AG20443 (cell line): Measurements from ENCODE around the gene BTBD3.
A peak's percentile ranks its signal among the peaks of the same experiment; 100 is the strongest.

Experiments used
- DNase-seq: peaks from one replicate; pipeline ENCODE4 v3.0.0; 2012; ENCODE audit warnings: low spot score, mixed read lengths

The BTBD3 gene

DNA sequence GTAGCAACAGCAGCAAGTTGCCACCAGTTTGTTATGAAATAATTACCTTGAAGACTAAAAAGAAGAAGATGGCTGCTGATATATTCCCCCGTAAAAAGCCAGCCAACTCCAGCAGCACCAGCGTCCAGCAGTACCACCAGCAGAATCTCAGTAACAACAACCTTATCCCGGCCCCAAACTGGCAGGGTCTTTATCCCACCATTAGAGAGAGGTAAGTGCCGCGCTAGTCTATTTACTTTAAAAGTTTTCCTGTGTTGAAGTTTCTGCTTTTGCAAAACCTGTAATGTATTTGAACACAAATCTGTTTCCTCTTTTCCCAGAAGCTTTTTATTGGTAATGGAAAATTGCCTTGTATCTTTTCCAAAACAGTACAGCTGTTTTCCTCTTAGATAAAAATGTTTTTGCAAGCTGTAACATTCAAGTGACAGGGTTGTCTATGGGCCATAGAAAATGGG is 725 bp downstream of the BTBD3 start:
- DNase-seq = no peak

DNA sequence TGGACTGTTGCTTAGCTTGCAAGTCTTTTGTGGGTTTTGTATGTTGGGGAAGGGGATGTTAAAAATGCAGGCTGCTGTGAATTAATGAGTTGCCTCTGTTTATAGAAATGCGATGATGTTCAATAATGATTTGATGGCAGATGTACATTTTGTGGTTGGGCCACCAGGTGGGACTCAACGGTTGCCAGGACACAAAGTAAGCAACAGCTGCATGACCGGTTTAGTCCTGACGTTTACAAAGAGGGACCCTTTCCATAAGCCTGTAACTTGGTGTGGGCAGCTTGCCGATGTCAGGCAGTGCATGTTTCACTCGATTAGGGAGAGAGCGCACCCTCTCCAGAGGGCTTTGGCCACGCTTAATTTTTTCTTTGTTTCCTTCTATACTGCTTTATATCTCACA is 1.3 kb downstream of the BTBD3 start:
- DNase-seq = no peak

DNA sequence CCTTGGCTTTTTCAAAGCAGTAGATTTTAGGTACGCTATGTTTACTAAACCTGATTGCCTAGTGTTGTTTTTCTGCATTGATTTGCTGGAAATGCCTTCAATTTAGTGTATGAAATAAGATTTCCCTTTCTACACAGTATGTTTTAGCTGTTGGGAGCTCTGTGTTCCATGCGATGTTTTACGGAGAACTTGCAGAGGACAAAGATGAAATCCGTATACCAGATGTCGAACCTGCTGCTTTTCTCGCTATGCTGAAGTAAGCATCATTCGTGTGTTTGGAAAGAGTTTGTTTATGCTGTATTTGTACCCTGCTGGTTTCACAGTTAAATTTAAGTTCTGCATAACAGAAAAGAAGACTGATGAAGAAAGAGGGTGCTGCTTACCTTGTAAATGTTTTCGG is 1.9 kb downstream of the BTBD3 start:
- DNase-seq = no peak

DNA sequence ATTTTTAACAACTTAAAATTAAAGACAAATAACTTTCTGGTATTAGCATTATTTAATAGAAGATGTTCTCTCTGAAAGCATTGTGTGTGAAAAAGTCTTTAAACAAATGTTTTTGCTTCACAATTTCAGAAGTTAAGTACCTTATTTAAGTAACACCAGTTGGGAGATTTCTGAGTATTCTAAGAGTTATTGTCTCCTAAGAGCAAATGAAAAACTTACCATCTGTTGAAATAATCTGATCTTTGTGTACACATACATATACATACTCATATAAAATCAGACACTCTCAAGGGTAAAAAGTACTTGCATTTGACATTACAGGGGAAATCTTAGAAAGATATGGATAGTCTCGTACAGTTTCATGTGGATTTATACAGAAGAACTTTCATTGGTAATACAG is 2.4 kb downstream of the BTBD3 start:
- no peak for DNase-seq

DNA sequence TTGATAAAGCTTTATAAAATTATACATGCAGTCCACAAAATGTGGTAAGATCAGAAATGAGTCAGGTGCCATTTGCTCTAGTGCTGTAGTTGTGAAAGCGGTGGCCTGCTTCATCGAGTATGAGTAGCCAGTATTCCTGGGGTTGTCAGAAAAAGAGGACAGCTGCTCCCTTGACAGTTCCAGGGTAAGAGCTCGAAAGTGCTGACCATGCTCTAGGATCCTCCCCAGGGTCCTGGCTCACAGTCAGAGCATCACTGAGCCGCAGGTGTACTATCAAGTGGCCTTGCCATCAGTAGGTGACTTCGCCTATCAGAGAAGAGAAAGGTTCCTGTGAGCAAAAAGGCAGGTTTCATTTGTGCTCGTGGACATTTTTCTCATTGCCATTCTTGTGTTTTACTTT is 3.6 kb downstream of the BTBD3 start:
- DNase-seq = no peak

DNA sequence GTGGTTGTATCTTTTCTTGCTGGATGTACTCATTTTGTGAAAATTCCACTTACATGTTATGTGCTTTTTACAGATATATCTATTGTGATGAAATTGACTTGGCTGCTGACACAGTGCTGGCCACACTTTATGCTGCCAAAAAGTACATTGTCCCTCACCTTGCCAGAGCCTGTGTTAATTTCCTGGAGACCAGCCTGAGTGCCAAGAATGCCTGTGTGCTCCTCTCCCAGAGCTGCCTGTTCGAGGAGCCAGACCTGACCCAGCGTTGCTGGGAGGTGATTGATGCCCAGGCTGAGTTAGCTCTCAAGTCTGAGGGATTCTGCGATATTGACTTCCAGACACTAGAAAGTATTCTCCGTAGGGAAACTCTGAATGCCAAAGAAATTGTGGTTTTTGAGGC is 4.9 kb downstream of the BTBD3 start:
- DNase-seq = no peak

DNA sequence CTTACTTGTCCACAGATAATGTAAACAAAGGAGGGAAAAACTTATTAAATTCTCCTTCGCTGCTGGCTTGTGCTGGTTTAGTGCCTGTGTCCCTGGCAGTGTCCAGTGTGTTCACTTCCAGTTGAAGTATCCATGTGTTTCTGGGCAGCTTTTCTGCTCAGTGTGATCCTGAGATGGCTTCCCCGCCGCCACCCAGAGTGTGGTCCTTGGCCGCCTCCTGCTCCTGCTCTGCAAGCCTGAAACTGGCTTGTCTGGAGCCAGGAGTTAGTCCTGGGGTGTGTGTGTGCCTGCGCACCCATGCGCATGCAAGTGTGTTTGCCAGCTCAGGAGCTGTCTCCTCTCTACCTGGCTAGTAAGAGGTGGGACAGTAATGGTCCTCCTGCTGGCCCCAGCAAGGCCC is 7.2 kb downstream of the BTBD3 start:
- DNase-seq = no peak

DNA sequence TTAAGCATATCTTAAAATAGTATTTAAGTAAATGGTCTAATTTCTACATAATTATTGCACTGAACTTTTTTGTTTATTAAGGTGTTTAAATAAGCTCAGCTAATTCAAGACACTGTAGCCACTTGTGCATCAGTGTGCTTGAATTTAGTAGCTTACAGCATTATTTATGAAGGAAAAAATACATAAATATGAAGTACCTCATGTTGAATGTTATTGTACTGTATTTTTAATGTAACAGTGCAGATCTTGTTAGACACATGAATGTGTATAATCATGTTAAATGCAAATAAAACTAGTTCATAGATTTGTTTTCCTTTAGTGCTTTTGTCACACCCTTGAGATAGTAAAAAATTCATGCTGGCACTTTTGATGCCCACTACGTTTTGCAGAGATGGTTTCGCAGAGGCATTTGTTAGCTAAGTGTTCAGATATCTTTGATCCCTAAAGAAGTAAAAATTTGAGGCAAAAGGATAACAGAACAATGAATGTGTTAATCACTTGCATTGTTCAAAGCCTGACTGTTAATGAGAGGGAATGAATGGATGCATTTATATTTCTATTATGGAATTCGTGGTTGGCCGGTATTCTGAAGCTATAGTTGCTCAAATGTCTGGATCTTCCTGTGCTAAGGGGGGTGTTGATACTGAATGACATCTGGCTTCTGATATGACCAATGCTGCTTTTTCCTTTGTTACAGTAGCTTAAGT is 8.8 kb downstream of the BTBD3 start:
- no peak for DNase-seq

DNA sequence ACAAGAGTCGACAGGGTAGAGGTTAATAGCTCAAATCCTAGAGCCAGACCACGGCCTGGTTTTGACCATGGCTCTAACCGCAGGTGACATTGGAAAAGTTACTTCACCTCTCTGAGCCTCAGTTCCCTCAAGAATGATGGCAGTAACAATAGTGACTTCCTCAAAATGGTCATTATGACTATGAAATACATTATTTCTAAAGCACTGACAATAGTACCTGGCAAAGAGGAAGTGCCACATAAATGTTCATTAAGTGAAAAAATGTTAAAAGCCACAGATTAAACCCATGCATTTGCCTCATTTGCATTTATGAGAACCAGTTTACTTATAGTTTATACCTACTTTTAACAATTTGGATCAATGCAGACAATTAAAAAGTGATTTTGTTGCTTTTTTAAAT is 12.3 kb downstream of the BTBD3 start:
- no peak for DNase-seq

DNA sequence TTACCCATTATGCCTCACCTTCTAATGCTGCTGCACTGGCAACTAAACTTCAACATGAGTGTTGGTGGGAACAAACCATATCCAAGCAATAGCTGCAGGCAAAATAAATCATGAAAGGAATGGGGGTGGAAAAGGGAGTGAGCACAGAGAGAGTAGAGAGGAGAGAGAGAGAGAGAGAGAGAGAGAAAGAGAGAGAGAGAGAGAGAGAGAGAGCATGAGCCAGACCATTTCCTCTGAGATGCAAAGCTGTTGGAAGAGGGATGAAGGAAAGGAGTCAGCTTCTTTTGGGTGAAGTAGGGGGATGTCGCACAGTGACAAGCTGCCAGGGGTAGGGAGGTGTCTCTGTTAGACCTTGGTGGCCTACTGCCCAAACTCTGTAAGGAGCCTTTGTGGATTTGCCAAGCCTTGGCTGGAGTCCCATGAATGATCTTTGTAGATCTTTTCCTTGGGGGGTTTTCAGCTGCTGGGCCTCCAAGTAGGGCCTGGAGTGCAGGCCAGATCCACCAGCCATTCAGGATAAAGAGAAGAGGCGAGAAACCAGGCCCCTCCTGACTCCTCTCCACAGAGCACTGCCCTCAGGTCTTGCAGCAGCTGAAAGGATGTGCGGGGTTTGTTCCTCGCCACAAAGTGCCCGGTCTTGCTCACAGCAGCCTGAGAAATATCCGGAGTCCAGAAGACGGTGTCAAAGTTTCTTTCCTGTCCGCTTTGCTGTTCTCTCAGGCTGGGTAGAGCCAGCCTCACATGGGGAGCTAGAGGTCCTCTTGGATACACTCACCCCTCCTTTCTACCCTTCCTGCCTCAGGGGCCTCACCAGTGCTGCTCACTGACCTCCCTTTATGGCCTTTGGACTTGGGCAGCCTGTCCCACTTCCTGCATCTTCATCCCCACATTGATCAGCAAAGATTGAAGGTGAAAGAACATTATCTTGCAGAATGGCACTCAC is 17.8 kb downstream of the BTBD3 start:
- no peak for DNase-seq

DNA sequence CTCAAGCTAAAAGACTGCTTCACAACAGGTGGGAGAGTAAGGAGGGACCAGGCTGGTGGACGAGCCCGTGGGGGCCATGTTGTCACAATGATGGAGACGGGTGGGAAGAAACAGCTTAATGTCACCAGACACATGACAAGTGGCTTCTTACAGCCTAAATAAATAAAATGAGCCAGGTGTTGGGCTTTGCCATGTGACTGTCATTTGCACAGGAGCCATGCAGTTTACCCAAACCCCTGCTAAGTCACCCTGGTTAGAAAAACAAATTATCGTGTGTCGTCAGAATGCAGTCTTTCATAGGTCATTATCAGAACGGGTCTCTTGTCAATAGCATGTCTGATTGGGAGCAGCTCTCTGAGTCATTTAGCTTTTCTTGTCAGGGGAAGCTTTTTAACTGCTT is 18.5 kb downstream of the BTBD3 start:
- DNase-seq = no peak

DNA sequence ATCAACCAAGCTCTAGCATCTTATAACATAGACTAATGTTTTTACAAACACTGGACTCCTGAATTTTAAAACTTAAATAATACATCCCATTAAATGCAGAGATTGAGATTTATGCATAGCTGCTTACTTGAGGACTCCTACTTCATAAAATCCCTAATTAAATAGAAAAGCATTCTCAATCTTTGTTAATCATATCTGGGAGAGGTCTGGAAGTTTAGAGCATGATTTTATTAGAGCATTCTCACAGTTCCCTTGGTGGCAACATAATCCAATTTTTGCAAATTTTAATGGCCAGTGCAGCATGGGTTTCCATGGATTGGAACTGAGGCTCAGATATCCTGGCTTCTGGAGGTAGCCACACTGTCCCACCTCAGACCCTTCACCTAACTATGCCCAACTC is 19.5 kb downstream of the BTBD3 start:
- no peak for DNase-seq

DNA sequence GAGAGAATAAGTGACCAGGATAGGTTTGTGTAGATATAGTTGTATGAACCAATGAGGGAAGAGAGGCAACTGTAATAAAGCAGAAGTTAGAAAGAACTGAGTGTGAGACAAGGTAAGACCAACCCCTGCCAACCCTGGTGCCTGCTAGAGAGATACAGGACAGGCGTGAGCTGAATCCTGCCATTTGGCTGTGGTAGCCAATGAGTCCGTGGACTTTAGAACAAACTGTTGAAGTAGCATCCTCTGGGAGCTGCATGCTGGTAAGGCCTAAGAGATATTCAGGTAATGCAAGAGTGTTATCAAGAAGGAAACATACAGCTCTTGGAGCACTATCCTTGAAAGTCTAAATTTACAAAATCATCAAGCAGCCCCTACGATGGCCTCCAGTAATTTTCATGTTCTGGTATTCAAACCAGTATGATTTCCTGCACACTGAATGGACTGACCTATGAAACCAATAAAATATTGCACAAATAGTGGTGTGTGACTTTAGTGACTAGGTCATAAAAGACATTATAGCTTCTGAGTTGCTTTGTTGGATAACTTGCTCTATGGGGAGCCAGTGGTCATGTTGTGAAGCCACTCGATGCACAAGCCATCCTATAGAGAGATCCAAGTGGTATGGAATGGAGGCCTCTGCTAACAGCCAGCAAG is 24.0 kb downstream of the BTBD3 start:
- DNase-seq = no peak

DNA sequence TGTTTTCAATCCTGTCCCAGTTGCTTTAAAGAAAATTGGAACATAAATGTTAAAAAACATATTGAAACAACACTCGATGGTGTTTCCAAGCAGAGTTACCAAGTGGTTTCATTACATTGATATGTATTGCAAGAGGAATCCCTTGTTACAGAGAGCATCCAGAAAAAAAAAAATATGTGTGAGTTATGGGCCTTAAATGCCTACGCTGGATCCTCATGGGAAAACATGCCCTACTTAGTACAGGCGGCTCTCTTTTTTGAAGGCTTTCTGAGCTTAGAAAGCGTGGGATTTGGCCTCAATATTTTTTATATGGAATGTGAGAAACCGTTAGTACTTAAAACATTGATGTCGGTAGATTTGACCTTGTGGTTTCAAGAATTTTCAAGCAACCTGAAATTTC is 26.1 kb downstream of the BTBD3 start:
- no peak for DNase-seq

DNA sequence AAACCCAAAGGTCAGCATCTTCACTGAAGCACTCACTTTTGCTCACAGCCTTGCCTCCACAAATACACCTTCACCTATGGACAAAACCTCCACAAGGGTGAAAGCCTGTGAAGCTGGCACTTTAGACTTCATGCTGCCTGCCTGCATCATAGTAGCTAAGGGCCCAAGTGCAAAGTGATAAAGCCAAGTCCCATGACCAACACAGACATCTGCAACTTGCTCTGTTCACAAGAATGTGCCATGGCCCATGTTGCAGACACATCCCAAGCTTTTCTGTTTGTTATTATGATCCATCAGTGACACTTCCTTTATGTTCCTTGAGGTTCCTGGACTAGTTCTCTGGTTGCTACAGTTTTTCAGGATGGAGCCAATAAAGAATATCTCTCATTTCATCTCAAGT is 31.1 kb downstream of the BTBD3 start:
- DNase-seq = no peak

DNA sequence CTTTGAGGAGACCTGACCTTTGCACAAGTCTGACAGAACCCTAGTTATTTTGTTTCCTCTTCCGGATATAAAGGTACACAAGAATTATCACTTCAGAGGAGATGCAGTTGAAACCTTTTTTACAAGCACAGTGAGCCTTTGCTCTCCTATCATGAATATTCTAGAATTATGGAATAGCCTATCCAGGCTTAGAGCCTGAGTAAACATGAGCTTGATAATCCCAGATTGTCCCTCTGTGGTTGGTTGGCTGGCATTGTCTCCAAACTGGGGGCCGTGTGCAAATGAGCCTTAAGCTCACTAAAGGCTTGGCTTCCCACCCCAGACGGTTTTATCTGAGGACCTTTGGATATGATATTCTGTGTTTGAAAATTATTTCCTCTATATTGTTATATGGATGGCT is 32.0 kb downstream of the BTBD3 start:
- no peak for DNase-seq

DNA sequence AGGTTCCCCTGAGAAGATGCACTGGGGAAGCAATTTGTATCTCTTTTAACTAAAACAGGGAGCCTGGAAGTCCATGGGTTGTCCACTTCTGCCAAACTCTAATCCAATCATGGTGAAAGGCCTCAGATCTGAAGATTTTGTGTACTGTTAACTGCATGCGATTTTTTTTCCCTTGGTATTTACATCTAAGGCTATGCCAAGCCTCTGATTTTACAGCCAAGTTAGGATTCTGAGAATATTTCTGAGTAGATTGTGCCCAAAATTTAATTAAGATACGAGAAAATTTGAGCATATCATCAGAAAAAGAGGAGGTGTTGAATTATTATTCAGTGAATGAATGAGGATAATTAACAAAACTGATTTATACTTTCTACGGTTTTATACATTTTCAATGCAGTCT is 34.0 kb downstream of the BTBD3 start:
- no peak for DNase-seq

DNA sequence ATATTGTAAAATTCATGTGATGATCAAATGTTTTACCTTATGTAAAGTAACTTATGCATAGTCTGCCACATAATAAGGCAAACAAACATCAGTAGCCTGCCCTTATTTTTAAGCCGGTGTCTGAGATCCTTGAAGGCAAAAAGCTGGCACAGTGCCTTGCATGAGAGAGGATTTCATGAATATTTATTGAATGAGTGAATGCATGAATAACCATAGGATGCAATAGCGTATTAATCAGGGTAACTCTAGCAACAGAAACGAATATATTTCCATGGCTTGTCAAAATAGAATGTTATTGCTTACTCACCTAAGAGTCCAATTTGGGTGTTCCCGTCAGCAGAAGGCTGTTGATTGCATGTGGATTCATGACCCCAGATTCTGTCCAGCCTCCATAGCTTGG is 34.9 kb downstream of the BTBD3 start:
- DNase-seq = no peak

DNA sequence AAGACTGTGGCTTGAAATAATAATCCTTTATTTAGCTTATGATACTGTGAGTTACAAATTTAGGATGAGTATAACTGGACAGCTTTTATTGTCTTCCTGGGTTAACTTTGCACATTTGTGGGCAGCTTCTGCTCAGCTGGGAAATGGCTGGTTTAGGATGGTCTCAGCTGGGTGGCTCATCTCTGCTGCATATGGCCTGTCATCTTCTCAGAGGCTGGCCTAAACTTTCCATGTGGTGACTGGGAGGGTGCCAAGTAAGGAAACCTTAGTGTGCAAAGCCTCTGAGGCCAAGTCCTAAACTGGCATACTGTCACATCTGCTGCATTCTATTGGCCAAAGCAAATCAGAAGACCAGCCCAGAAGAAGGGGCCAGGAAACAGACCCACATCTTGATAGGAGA is 40.2 kb downstream of the BTBD3 start:
- DNase-seq = no peak

DNA sequence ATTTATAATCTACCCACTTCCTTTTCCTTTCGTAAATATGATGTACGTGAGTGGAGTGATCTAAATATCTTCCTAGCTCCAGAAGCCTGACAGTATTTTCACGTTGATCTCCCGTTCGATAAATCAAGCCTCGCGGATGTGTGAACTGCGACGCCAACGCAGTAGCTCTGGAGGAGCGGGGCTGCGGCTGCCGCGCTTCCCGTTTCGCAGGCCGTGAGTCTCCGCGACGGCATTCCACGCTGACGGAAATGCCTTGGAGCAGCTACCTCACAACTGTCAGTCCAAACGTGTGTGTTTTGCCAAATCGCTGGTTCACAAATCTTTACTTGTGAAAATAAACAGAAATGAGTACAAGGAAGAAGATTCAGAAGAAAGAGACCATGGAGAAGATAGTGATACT is 41.2 kb downstream of the BTBD3 start:
- no peak for DNase-seq

DNA sequence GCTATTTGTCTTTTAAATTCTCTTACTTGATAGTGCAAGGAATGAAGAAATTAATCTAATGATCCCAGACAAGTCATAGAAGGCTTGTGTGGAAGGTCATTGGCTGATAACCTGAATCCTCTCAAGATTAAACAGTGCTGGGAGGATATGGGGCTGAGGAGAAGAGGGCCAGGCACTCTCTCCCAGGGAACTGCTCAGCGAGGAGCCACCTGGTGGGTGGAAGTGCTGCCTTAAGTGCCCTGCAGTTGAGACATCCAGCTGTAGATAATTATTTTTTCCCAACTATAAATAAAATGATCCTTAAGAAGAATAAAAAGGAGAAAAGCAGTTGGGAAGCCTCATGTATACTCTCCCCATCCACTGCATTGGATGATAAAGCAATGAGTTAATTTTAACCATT is 47.9 kb downstream of the BTBD3 start:
- no peak for DNase-seq

DNA sequence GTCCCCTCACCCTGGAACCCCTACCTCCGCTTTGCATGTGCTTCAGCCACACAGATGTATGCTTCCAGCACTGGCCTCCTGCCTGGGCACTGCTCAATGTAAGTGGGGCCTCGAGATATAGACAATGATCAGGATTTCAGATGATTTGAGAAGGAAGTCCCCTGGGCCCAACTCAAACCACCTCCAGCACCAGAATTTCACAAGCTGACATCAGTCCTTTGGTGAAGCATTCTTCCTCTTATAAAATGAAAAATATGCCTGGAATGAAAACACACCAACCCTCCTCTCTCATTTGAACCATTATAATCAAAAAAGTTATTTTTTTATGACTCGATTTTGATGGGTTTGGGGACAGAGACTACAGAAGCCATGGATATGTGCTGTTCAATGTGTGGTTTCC is 48.5 kb downstream of the BTBD3 start:
- peak; percentile 34 for DNase-seq

DNA sequence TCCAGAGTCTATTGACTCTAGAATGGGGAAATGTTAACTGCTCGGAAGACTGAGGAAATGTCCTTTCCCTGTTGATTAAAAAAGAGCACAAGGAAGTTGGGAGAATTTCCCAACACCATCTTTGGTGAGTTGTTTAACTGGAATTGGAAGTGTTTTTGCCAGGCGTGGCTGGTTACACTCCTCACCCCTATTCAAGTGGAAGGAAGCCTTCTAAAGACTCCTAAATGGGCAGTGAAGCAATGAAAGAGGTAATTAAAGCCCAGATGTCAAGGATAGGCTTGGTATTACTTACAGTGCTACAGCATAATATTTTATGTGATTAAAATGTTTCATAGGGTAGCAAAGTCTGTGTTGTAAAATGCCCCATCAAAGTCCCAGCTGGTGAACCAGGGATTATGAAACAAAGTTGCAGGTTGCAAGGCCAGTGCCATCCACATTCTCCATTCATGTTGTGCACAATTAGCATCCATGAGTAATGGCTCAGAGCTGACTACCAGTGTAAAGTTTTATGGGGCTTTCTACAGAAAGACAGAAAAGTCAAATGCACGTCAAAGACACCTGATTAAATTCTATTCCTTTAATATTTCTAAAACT is 52.6 kb downstream of the BTBD3 start:
- no peak for DNase-seq
